CD1c-positive myeloid dendritic cell (primary cell): ENCODE data around the gene ZNF385B.
"Not testable (repeated sequence)": the region's sequence is repeated elsewhere in the genome, so short reads cannot be mapped to it uniquely, and the experiment has no call there.

ENCODE experiments used
- DNase-seq: peaks from one replicate; pipeline ENCODE4 v3.0.0-alpha.2; 2016; ENCODE audit errors: extremely low spot score

ZNF385B gene

GRCh38 chr2:179631769-179632385 lies 229.5 kb downstream of the ZNF385B start:
- DNase-seq, result not testable (repeated sequence)

- DNase-seq, result not testable (repeated sequence)
These were observed 231.6 kb downstream of the ZNF385B start for GRCh38 chr2:179629776-179630175.

GRCh38 chr2:179626261-179626660 lies 235.2 kb downstream of the ZNF385B start:
- DNase-seq, result no peak

- DNase-seq, result no peak
These were observed 238.6 kb downstream of the ZNF385B start for GRCh38 chr2:179622635-179623300.

GRCh38 chr2:179622112-179622511 lies 239.3 kb downstream of the ZNF385B start:
- no peak for DNase-seq

GRCh38 chr2:179619947-179620467 lies 241.4 kb downstream of the ZNF385B start:
- DNase-seq, result no peak

GRCh38 chr2:179614121-179614520 lies 247.3 kb downstream of the ZNF385B start:
- DNase-seq, result no peak

- DNase-seq, result no peak
These were observed 247.7 kb downstream of the ZNF385B start for GRCh38 chr2:179613701-179614100.

GRCh38 chr2:179613299-179613651 lies 248.1 kb downstream of the ZNF385B start:
- no peak for DNase-seq

- no peak for DNase-seq
These were observed 248.7 kb downstream of the ZNF385B start for GRCh38 chr2:179612591-179613298.

- DNase-seq, result no peak
These were observed 249.3 kb downstream of the ZNF385B start for GRCh38 chr2:179612108-179612507.

GRCh38 chr2:179606141-179606540 lies 255.3 kb downstream of the ZNF385B start:
- DNase-seq, result no peak

- no peak for DNase-seq
These were observed 256.1 kb downstream of the ZNF385B start for GRCh38 chr2:179605341-179605740.

GRCh38 chr2:179604598-179604997 lies 256.8 kb downstream of the ZNF385B start:
- DNase-seq, result no peak

GRCh38 chr2:179602452-179602851 lies 259.0 kb downstream of the ZNF385B start:
- no peak for DNase-seq

- no peak for DNase-seq
These were observed 265.4 kb downstream of the ZNF385B start for GRCh38 chr2:179596018-179596417.

- DNase-seq, result no peak
These were observed 266.1 kb downstream of the ZNF385B start for GRCh38 chr2:179595284-179595683.

- DNase-seq, result no peak
These were observed 266.9 kb downstream of the ZNF385B start for GRCh38 chr2:179594268-179595112.

- DNase-seq, result no peak
These were observed 268.1 kb downstream of the ZNF385B start for GRCh38 chr2:179593323-179593722.

- DNase-seq, result no peak
These were observed 269.1 kb downstream of the ZNF385B start for GRCh38 chr2:179592167-179592936.

GRCh38 chr2:179591690-179592089 lies 269.7 kb downstream of the ZNF385B start:
- DNase-seq, result no peak
